HG03469 (cell line): ENCODE measurements around the gene ARSH.
A peak's percentile ranks its signal among the peaks of the same experiment; 100 is the strongest.
"Not testable (repeated sequence)": the region's sequence is repeated elsewhere in the genome, so short reads cannot be mapped to it uniquely, and the experiment has no call there.

ENCODE experiments used
- ATAC-seq: cut with Tn5 transposase; IDR thresholded peaks from one replicate; pipeline ENCODE4 v1.9.1; 2021; ENCODE audit warnings: mild to moderate bottlenecking, moderate library complexity, moderate number of reproducible peaks; ENCODE audit not compliant: unreplicated experiment

ARSH gene, protein sequence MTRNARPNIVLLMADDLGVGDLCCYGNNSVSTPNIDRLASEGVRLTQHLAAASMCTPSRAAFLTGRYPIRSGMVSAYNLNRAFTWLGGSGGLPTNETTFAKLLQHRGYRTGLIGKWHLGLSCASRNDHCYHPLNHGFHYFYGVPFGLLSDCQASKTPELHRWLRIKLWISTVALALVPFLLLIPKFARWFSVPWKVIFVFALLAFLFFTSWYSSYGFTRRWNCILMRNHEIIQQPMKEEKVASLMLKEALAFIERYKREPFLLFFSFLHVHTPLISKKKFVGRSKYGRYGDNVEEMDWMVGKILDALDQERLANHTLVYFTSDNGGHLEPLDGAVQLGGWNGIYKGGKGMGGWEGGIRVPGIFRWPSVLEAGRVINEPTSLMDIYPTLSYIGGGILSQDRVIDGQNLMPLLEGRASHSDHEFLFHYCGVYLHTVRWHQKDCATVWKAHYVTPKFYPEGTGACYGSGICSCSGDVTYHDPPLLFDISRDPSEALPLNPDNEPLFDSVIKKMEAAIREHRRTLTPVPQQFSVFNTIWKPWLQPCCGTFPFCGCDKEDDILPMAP

DNA sequence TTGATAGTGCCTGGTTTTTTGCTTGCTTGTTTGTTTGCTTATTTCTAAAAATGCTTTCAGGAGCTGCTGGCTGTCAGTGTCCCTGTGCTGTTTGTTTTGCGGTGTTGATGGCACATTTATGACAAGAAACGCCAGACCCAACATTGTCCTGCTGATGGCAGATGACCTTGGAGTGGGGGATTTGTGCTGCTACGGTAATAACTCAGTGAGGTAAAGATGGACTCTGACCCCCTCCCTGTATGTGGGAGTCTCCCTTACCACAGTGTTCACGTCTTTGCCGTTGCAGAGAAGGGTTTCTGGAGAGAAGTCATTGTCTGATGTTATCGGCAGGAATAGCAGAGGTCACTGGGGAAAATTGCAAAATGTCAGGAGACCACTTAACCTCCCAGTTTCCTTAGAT lies at the start of gene ARSH:
Gene ARSH (plus strand): TSS at position 52 of the 400 bp plus-strand sequence. CDS start 67 bp downstream, at position 119.
- ATAC-seq = no peak

DNA sequence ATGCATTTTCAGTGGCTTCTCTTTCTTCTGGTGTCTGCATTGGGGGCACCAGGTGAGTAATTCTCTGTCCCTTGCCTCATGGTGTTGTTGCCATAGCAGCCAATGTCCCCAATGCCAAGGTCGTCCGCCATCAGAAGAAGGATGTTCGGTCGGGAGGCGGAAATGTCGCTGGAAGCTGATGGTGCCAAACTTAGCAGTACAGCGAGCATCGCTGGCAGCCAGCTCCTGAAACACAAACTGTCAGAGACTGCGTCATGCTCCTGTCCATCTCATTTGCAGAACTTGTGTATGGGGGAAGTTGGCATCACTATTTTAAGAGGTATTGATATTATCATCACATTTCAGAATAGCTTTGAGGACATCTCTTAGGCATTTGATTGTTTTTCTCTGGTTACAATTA lies 48.1 kb upstream of the ARSH start:
- no peak for ATAC-seq

DNA sequence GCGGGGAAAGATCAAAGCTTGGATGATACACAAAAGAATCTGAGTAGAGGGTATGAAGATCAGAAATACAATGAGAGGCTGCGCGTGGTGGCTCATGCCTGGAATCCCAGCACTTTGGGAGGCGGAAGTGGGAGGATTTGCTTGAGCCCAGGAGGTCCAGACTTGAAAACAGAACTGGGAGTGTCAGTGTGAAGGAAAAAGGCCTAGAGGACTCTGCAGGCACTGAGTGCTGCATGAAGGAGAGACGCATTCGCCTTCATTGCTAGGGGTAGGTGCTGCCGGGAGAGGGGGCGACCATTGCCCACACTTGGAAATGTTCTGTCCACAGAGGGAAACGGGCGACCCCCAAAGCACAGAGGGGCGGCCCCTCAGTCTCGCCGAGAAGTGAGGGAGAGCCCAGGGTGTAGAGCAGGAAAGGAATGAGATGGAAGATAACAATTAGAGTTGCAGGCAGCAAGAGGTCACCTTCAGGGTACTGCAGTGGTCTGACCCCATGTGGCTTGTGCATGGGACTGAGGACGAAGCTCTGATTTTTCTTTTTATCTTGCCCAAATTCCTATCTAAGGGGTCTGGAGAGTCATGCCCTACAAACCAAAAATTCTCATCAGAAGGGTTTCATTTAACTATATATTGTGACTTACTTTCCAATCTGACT lies 45.4 kb upstream of the ARSH start:
- ATAC-seq = no peak

DNA sequence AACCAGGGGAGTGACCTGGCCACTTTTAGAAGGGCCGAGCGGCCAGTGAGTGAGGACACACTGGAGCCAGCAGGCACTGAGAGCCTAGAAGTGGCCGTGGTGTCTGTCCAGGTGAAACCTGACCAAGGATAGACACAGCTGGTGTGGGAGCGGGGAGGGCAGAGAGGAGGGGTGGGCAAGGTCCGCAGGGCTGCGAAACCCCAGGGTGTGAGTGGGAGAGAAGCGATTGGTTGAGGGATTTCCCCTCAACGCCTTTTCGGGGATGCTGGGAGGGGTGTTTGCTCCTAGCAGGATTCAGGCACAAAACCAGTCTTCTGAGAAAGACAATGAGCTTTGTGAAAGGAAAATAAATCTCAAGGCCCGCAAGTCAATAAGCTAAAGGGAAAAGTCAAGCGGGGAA lies 44.0 kb upstream of the ARSH start:
- ATAC-seq = no peak

DNA sequence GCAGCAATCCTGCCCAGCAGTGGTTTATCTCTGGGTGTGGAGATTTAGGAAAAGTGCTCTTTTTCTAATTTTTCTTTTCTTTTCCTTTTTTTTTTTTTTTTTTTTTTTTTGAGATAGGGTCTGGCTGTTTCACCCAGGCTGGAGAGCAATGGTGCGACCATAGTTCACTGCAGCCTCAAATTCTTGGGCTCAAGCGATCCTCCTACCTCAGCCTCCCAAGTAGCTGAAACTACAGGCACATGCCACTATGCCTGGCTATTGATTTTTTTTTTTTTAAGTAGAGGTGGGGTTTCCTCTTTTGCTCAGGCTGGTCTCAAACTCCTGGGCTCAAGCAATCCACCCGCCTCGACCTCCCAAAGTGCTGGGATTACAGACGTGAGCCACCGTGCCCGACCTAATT lies 42.9 kb upstream of the ARSH start:
- not testable (repeated sequence) for ATAC-seq

DNA sequence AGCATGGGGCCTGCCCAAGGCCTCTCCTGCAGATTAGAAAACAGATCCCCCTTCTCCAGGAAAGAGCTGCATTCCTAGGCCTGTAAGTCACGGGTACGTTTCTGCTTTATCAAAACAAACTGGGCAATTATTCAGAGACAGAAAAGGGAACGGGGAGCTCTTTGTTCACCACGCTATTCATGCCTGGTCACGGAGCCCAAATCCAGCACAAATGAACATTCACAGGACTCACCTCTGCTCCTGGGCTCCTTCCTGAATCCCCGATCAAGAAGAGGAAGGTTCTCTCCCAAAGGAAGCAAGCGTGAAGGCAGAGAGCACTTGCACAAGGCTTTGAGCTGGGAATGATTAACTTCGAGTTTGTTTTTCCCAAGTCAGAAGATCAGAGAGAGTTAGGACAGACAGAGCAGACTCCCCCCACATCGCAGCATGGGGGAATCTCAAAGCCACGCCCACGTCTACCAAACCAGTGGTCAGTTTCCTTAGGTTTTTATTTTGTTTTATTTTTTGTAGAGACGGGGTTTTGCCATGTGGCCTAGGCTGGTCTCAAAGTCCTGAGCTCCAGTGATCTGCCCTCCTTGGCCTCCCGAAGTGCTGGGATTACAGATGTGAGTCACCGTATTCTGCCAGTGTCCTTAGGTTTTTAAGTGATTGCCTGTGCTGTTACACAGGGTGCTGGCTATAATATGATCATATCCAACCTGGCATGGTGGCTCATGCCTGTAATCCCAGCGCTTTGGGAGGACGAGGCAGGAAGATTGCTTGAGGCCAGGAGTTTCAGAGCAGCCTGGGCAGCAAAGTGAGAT lies 42.2 kb upstream of the ARSH start:
- ATAC-seq = not testable (repeated sequence)

DNA sequence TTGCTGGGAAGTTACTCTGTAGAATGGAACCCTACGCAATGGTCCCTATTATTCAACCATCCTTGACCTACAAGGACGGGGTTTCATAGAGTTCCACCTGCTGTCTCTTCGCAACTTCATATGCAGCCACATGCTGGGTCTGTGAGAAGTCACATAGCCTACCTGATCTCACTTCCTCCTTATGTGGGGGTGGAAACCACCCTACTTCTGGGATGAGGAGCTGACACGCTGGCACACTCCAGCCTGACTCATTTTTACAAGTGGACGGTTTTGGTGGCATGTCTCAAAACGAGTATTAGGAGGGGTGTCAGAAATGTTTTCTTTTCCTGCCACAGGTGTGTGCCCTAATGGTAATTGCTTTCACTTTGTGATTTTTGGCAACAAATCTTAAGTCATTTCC lies 40.4 kb upstream of the ARSH start:
- ATAC-seq = peak; percentile 70

DNA sequence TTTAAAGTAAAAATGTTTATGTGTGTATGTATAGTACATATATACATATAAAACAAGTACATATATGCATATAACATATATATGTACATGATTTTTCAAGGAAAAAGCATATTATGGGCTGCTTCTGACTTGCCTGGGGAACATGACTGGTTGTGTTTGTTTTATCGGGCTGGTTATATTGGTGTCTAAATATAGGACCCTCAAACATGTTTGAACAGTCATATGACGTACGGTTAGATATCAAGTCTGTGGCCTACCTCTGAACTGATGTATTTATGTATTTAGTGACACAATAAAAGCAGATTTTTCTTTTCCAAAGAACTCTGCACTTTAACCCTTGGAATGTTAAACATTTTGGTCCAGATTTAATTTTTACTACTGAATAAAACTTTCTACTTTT lies 39.3 kb upstream of the ARSH start:
- ATAC-seq = no peak

DNA sequence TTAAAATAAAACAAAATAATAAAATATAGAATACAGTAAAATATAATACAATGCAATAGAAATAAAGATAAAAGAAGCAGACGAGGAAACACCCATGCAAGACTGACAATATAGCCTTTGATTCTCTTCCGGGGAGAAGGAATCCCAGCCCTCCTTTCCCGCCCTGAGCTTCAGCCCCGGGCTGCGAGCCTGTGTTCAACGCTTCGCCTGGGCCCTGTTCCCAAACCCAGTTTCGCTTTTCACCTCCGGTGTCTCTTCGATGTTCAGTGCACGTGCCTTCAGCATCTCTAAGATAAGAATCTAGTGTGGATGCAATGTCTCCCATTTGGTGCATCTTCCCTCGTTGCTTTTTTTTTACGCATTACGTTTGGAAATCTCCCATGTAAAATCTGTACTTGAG lies 38.8 kb upstream of the ARSH start:
- ATAC-seq = no peak

DNA sequence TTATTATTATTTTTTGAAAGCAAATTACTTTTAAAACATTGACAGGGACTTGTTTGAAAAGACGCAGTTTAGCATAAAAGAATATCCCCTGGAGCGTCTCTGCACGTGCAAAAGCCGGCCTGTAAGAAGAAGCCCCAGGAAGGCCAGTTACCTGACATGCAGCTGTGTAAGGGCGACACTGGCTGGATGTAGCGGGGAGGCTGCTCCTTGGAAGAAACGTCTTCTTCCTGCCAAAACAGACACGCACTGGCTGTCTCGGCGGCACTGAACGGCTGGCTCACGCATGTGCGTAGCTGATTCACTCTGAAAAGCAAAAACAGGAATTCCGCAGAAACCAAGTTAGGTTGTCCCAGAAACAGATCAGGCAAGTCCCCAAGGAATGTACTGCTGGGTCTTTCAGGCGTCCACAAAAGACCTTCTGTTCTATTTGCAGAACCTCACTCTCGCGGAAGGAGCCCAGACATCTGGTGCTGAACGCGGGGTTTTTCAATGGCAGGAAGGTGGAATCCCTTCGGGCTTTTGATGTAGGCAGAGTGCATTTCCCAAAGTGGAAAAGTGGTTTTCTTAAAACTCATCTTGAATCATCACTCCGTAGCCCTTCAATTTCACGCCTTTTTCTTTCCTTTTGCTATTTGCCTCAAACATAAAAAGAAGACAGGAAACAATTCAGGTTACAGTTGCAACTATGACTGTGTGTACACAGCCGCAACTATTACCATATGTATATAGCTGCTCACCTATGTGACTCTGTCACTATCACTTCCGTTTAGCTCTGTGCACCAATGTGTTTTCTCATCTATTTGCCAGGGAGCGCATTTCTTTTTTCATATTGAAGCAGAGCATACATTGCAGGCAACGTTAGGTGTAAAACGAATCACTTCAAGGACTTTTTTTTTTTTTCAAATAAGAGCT lies 38.1 kb upstream of the ARSH start:
- no peak for ATAC-seq

DNA sequence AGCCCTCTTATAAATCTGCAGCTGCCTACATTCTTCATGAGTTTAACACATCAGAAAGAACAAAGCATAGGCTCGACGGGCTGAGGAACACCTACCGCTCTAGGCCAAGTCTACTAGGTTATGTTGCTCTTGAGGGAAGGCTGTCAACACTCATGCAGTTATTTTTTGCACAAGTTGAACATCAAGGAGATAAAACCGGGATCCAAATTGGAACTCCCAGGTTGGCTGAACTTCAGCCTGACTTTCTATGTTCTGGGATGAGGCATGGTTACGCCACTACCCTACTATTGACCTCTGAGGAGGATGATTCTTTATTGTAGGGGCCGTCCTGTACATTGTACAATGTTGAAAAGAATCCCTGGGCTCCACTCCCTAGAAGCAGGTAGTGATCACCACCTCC lies 37.3 kb upstream of the ARSH start:
- no peak for ATAC-seq

DNA sequence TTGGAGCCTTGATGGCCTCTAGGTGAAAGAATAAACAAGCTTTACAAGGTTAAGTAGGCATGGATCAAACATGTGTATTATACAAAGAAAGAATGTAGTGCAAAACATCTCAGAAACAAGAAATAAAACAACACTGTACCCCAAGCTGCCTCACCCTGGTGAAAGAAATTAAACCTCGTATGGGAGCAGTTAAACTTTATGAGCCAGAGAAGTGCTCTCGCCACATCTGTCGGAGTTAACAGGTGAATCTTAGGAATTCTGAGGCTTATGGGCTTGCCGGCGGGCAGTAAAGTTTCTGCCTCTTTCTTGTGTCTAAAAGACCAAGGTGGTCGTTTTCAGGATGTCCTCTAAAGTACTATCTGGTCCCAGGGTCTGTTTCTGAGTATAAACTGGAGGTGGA lies 34.0 kb upstream of the ARSH start:
- no peak for ATAC-seq

DNA sequence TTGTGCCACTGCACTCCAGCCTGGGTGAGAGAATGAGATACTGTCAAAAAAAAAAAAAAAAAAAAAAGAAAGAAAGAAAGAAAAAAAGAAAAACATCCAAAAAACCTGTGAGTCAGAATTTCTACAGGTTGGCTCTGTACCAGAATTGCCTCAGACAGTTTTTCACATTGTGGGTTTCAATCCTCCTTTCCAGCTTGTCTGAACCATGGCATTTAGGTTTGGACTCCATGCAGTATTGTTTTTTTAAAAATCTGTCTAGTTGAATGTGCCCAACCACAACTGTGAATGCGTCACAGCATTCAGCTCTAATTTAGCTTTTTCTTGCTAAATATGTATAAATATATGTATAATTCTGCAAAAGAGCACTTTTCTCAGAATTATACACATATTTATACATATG lies 31.4 kb upstream of the ARSH start:
- no peak for ATAC-seq

DNA sequence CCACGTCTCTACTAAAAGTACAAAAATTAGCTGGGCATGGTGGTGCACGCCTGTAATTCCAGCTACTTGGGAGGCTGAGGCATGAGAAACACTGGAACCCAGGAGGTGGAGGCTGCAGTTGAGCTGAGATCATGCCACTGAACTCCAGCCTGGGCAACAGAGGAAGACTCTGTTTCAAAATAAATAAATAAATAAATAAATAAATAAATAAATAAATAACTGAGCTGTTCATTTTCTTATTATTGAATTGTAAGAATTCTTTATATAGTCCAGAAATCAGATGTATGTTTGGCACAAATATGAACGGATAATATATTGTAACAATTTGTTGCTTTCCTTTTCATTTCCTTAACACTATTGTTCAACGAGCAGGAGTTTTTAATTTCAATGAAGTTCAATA lies 27.7 kb upstream of the ARSH start:
- ATAC-seq = not testable (repeated sequence)

DNA sequence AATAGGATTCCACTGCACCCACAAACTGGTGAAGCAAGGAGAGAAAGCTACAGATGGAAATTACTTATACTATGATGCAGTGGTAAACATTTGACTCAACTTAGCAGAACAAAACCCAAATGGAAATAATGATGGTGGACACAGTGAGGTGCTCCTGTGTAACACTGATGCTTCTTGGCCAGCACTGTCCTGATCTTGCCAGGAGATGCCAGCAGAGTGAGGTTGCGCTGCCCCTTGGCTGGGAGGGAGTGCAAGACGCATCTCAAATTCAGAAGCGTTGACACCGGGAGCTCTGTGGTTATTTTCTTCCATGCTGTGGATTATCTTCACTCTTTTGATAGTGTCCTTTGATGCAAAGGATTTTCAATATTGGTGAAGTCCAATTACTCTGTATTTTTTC lies 22.0 kb upstream of the ARSH start:
- no peak for ATAC-seq

DNA sequence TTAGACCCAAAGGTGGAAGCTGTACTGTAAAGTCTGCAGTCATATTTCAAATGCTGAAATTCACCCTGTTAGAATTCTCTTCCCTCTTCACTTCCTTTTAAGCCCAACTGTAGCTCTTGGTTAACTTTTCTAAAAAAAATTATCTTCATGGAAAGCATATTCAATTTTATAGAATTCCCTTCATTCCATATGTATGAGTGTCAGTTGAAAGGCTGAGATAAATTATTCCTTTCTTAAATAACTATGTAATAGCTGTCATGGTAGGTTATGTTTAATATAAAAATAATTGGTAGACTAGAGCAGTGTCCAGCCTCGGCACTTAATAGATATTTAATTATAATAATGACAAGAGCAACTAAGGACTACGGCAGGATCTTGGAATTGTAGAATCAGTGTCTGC lies 16.8 kb upstream of the ARSH start:
- no peak for ATAC-seq

DNA sequence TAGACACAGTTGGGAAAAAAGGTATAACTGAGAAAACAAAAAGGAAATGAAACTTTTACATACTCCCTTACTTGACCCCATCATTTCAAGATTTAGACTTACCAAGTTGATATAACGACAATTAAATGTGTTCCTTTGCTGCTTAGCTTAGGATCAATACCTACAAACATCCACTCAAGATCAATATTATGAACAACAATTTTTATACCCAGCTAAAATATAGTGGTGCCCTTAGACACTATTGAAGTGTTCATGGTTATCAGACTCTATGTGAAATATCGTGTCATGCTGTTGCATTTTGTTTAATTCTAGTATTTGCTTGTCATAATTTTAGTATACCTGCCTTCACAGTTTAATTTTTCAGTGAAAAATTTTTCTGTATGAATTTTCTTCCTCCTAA lies 4.2 kb downstream of the ARSH start:
- no peak for ATAC-seq

DNA sequence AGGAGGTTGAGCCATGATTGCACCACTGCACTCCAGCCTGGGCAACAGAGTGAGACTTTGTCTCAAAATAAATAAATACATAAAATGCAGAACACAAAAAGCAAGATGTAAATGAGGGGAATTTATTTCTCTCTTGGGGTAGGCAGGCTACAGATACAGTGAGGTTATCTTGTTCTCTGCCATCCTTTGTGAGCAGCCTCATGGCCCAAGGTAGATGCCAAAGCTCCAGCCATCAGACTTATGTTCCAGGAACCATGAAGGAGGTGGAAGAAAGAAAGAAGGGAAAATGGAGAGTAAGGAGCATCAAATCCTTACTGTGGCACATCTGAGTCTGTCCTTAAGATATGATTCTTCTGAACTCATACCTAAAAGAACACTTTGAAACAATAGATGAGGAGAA lies 11.1 kb downstream of the ARSH start:
- ATAC-seq = no peak

DNA sequence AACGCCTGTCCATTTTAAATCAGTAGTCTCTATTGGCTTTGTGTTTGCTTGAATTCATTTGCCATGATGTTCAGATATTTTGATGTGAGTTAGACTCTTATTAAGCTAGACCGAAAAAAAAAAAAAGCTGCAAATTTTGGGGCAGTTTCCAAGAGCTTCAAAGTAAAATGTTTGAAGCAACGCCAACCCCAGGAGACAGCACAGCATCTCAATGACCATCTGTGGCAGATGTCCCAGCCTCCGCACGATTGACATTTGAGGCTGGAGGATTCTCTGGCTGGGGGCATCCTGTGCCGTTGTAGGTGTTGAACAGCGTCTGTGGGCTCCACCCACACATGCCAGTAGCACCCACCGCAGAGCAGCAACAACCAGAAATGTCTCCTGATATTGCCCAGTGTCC lies 17.8 kb downstream of the ARSH start:
- ATAC-seq = no peak

DNA sequence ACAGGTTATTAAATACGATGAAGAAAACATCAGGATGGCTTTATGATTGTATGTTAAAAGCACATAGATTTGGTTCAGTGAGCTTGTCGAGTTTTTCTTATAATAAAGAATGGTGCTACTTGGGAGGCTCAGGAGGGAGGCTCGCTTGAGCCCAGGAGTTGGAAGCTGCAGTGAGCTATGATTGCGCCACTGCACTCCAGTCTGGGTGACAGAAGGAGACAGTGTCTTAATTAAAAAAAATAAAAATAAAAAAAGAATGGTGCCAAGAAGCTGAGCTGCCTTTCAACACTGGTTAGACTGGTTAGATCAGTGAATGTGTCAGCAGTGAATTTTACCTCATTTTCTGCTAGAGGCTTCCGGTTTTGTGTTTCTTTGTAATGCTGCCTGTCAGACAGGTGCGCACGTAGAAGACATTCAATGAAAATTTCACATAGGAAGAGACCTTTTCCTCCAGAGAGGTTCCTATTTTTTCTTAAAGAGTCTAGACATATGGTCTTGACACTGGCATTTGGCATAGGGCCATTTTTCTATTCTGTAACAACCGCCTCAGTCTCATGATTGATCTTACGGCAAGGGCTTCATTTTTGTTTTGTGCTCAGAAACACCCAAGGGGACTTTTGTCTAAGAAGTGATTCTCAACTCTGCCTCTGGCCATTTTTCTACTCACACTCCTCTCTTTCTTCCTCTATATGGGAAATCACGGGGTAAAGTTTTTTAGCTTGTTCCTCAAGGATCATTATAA lies 19.9 kb downstream of the ARSH start:
- no peak for ATAC-seq
